OCI-LY3 (cell line): ENCODE measurements around the gene TGM1.

ENCODE experiments used
- H2AFZ ChIP-seq: fragments of 200-600, 300-600 bp; shearing (Covaris generic); 2 replicates; pipeline ENCODE4 v1.6.0; 2014; ENCODE audit warnings: antibody characterized with exemption, low read depth, low read length
- H3K27ac ChIP-seq: fragments of 200-600, 300-600 bp; sonication (generic); 2 replicates; pipeline ENCODE4 v1.5.1; 2014; ENCODE audit warnings: mild to moderate bottlenecking, low read length, moderate library complexity, mixed read lengths
- H3K27me3 ChIP-seq: fragments of 200-600, 300-600 bp; sonication (generic); 2 replicates; pipeline ENCODE4 v1.6.1; 2014; ENCODE audit warnings: low read depth, low read length, mixed read lengths
- H3K36me3 ChIP-seq: fragments of 200-600, 300-600 bp; sonication (generic); replicated peaks from 2 replicates; pipeline ENCODE3; 2014; ENCODE audit warnings: low read depth, low read length, mixed read lengths
- H3K4me1 ChIP-seq: fragments of 300-600, 200-600 bp; sonication (generic); 2 replicates; pipeline ENCODE4 v1.6.1; 2014; ENCODE audit warnings: low read length, mixed read lengths
- H3K4me2 ChIP-seq: fragments of 200-600, 300-600 bp; sonication (generic); 2 replicates; pipeline ENCODE4 v1.6.1; 2014; ENCODE audit warnings: low read length, mixed read lengths
- H3K4me3 ChIP-seq: fragments of 300-600, 200-600 bp; sonication (generic); 2 replicates; pipeline ENCODE4 v1.5.1; 2014; ENCODE audit warnings: antibody characterized with exemption, mild to moderate bottlenecking, low read length, moderate library complexity
- H3K79me2 ChIP-seq: fragments of 300-600, 200-600 bp; shearing (Covaris generic); 2 replicates; pipeline ENCODE4 v1.6.1; 2014; ENCODE audit warnings: mild to moderate bottlenecking, low read length, mixed read lengths
- H3K9ac ChIP-seq: fragments of 300-600, 200-600 bp; shearing (Covaris generic); 2 replicates; pipeline ENCODE4 v1.6.0; 2014; ENCODE audit warnings: mild to moderate bottlenecking, low read length, moderate library complexity
- H3K9me3 ChIP-seq: fragments of 200-600, 300-600 bp; shearing (Covaris generic); 2 replicates; pipeline ENCODE4 v1.6.1; 2014; ENCODE audit warnings: low read length, mixed read lengths; ENCODE audit not compliant: insufficient read depth
- H4K20me1 ChIP-seq: fragments of 200-600, 300-600 bp; sonication (generic); 2 replicates; pipeline ENCODE4 v1.6.1; 2016; ENCODE audit warnings: low read length, mixed read lengths; ENCODE audit not compliant: insufficient read depth
- EZH2phosphoT487 ChIP-seq: fragments of 200-600 bp; shearing (Covaris generic); IDR thresholded peaks from 2 replicates; pipeline ENCODE4 v1.6.1; 2018; ENCODE audit warnings: antibody characterized with exemption, mixed run types, low read depth
- TF ChIP-seq, protein P1 (sequence below): fragments of 200-600, 300-600 bp; sonication (generic); IDR thresholded peaks from 2 replicates; pipeline ENCODE4 v1.5.1; 2014; ENCODE audit warnings: antibody characterized with exemption, low read length, low read depth

TGM1 gene

DNA sequence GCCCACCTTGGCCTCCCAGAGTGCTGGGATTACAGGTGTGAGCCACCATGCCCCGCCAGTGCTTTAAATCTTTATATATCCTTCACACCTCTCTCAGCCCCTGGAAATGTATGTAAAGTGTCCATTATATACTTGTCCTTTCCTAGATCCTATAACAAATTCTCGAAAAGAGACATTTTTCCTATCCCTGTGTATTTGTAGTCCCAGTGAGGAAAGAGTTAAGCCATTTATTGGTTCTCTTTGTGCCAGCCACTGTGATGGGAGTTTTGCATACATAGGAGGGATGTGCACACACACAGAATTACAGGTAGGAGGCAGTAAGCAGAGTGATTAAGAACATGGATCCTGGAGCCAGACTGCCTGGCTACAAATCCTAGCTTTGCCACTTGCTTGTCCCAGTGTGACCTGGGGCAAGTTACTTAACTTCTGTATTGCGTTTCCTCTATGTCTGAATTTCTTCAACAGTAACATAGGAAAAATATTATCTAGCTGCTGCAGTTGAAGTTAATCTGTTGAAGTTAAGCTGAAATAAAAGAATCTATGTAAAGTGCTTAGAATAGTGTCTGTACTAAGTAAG, 10.5 kb upstream of the TGM1 start:
- no peaks in the 10 kb centered on the region for H3K27me3 ChIP-seq
- H3K79me2 ChIP-seq, result no peaks in the 10 kb centered on the region
- H3K4me3 ChIP-seq, result peak overlapping the region; percentile 45
- H3K9me3 ChIP-seq, result no peaks in the 10 kb centered on the region
- TF ChIP-seq EZH2phosphoT487, result no peak
- TF ChIP-seq, protein P1, sequence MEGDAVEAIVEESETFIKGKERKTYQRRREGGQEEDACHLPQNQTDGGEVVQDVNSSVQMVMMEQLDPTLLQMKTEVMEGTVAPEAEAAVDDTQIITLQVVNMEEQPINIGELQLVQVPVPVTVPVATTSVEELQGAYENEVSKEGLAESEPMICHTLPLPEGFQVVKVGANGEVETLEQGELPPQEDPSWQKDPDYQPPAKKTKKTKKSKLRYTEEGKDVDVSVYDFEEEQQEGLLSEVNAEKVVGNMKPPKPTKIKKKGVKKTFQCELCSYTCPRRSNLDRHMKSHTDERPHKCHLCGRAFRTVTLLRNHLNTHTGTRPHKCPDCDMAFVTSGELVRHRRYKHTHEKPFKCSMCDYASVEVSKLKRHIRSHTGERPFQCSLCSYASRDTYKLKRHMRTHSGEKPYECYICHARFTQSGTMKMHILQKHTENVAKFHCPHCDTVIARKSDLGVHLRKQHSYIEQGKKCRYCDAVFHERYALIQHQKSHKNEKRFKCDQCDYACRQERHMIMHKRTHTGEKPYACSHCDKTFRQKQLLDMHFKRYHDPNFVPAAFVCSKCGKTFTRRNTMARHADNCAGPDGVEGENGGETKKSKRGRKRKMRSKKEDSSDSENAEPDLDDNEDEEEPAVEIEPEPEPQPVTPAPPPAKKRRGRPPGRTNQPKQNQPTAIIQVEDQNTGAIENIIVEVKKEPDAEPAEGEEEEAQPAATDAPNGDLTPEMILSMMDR, result no peak; the same call in 1 of the 2 replicates
- peak overlapping the region; percentile 38 for H3K27ac ChIP-seq
- no peaks in the 10 kb centered on the region for H4K20me1 ChIP-seq
- H3K36me3 ChIP-seq, result no peaks in the 10 kb centered on the region
- peaks cover 49% of the 10 kb centered on the region for H3K4me1 ChIP-seq
- no peak overlapping the region for H2AFZ ChIP-seq
- peak overlapping the region; percentile 10; the same call in 1 of the 2 replicates for H3K9ac ChIP-seq
- peak overlapping the region; percentile 74 for H3K4me2 ChIP-seq

DNA sequence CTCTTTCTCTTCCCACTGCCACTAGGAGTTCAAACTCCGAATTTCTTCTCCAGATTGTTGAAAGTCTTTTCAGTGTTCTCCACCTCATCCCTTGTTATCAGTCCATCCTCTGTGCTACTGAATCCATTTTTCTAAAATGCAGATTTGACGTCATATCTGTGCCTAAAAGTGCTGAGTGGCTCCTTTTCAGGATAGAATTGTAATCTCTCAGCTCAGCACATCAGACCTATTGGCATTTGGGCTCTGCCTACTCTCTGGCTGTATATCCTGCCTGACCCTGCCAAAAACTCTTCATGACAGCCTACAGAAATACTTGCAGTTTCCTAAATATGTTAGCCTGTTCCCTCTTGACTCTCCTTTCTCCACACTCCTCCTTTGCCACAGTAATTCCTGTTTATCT, 9.5 kb upstream of the TGM1 start:
- Histone ChIP-seq H3K27me3 (no peaks in the 10 kb centered on the region), H3K36me3 (no peaks in the 10 kb centered on the region), H3K4me2 (peak overlapping the region; percentile 83; the same call in 1 of the 2 replicates), H4K20me1 (no peaks in the 10 kb centered on the region), H2AFZ (no peak overlapping the region), H3K27ac (no peak overlapping the region), H3K9ac (no peak overlapping the region), H3K4me1 (peaks cover 38% of the 10 kb centered on the region), H3K79me2 (no peaks in the 10 kb centered on the region), H3K9me3 (no peaks in the 10 kb centered on the region), H3K4me3 (no peak overlapping the region)
- TF ChIP-seq, protein P1, result no peak
- TF ChIP-seq EZH2phosphoT487, result no peak

DNA sequence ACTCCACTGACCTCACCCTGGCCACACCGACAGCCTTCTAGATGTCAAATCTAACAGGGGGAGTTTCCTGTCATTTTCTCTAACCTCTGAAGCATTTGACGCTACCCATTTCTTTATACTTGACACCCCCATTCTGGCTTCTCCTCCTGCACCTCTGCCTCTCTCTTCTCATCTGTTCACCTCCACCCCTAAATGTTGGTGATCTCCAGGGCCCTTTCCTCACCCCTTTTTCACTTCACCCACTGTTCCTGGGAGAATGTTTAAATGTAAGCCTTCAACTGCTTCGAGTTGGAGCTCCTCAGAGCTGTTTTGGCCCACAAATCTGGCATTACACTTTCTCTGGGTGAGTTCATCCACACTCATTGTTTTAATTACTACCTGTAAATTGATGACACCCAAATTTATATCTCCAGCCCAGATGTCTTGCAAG, 8.9 kb upstream of the TGM1 start:
- H3K9me3 ChIP-seq, result no peaks in the 10 kb centered on the region
- no peaks in the 10 kb centered on the region for H3K79me2 ChIP-seq
- H3K27me3 ChIP-seq, result no peaks in the 10 kb centered on the region
- peak overlapping the region; percentile 90 for H3K4me3 ChIP-seq
- peak overlapping the region; percentile 98 for H3K9ac ChIP-seq
- TF ChIP-seq, protein P1, result no peak
- TF ChIP-seq EZH2phosphoT487, result no peak
- H2AFZ ChIP-seq, result peak overlapping the region; percentile 39; the same call in 1 of the 2 replicates
- H3K27ac ChIP-seq, result no peak overlapping the region
- H3K4me1 ChIP-seq, result peaks cover 38% of the 10 kb centered on the region
- H3K36me3 ChIP-seq, result peaks cover 2% of the 10 kb centered on the region
- peak overlapping the region; percentile 83 for H3K4me2 ChIP-seq
- H4K20me1 ChIP-seq, result no peaks in the 10 kb centered on the region

DNA sequence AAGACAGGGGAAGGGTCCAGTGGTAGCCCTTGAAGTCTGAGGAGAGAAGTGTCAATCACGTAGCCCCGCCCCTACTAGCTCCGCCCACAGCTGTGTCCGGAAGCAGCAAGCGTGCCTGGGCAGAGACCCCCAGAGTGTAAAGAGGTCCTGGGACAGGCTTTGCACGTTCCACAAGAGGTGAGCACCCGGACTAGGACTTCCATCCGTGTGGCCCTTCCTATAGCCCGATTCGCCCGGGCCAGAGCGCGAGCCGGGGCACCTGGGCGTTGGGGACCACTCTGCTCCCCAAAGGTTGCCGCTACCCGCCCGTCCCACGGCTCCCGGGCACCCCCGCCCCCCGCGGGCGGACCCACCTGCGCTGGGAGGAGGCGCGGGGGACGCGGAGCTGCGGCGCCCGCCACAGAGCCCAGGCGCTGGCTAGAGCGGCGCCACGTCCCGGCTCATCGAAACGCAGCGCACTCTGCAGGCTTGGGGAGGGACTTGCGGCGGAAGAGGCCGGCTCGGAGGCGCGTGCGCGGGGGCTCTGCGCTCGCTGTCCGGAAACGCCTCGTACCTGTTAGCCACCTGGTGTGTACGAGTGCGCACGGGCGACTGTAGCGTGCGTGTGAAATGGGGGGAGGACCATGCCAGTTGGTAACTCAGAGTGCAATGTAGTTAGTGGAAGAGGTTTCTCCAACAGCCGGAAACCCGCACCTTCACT, 8.3 kb upstream of the TGM1 start, which contains the start of gene RABGGTA:
Gene RABGGTA, minus strand, starts transcription at position 464 of the 700 bp plus-strand sequence. CDS start 482 bp downstream, outside the sequence.
- peak within 1 kb of the TSS; percentile 98 for H3K9ac ChIP-seq
- H3K36me3 ChIP-seq, result peaks cover 2% of the 10 kb centered on the region
- no peaks in the 10 kb centered on the region for H3K79me2 ChIP-seq
- peak within 1 kb of the TSS; percentile 88 for H3K27ac ChIP-seq
- H3K9me3 ChIP-seq, result no peaks in the 10 kb centered on the region
- H3K27me3 ChIP-seq, result no peaks in the 10 kb centered on the region
- H3K4me3 ChIP-seq, result peak within 1 kb of the TSS; percentile 90
- no peaks in the 10 kb centered on the region for H4K20me1 ChIP-seq
- peak within 1 kb of the TSS; percentile 58; the same call in 1 of the 2 replicates for H2AFZ ChIP-seq
- TF ChIP-seq EZH2phosphoT487, result no peak
- TF ChIP-seq, protein P1, result peak; percentile 66
- peaks cover 38% of the 10 kb centered on the region for H3K4me1 ChIP-seq
- H3K4me2 ChIP-seq, result peak within 1 kb of the TSS; percentile 83
